IPS DF 6.9 (cell line): ENCODE data around the gene C17orf107.
"Not testable (repeated sequence)": the region's sequence is repeated elsewhere in the genome, so short reads cannot be mapped to it uniquely, and the experiment has no call there.

ENCODE experiments used
- DNase-seq: peaks from one replicate; pipeline ENCODE4 v3.0.0-alpha.2; 2013; ENCODE audit warnings: low read depth, low spot score
- H3K27ac ChIP-seq: one replicate; pipeline ENCODE4 v1.5.1; 2013; ENCODE audit warnings: low read length, control low read depth
- H3K27me3 ChIP-seq: 2 replicates; pipeline ENCODE4 v1.6.1; 2013; ENCODE audit warnings: mild to moderate bottlenecking, low read length; ENCODE audit not compliant: control insufficient read depth, insufficient read depth
- H3K36me3 ChIP-seq: 2 replicates; pipeline ENCODE4 v1.6.1; 2013; ENCODE audit warnings: low read length; ENCODE audit not compliant: control insufficient read depth, insufficient read depth
- H3K4me1 ChIP-seq: 2 replicates; pipeline ENCODE4 v1.6.1; 2013; ENCODE audit warnings: low read length; ENCODE audit not compliant: control insufficient read depth, insufficient read depth
- H3K4me3 ChIP-seq: 2 replicates; pipeline ENCODE4 v1.5.1; 2013; ENCODE audit warnings: mild to moderate bottlenecking, low read length
- H3K9me3 ChIP-seq: 2 replicates; pipeline ENCODE4 v1.6.1; 2013; ENCODE audit warnings: low read length, inconsistent platforms; ENCODE audit not compliant: control insufficient read depth, insufficient read depth
- WGBS: extraction: QIAGEN DNeasy Blood & Tissue Kit; methylation state at CpG from one replicate; pipeline ENCODE4 v1.1.7; 2013; ENCODE audit warnings: mixed read lengths, missing lambda C conversion rate; ENCODE audit not compliant: insufficient read length, insufficient coverage; 5-methylcytosine and 5-hydroxymethylcytosine counted together

Gene C17orf107

GRCh38 chr17:4914551-4914950 is 15.2 kb downstream of the C17orf107 start:
- not testable (repeated sequence) for H3K27me3 ChIP-seq, DNase-seq, H3K4me1 ChIP-seq, H3K27ac ChIP-seq, H3K9me3 ChIP-seq, H3K4me3 ChIP-seq, H3K36me3 ChIP-seq
- no CpG with 5 or more reads among the region's 4 CpGs for WGBS

- Histone ChIP-seq H3K36me3 (no peaks in the 10 kb centered on the region), H3K4me1 (no peaks in the 10 kb centered on the region), H3K9me3 (no peaks in the 10 kb centered on the region), H3K27ac (no peak overlapping the region), H3K4me3 (no peak overlapping the region), H3K27me3 (no peaks in the 10 kb centered on the region)
- WGBS = no CpG with 5 or more reads among the region's 8 CpGs
- DNase-seq = no peak
Observed at GRCh38 chr17:4919511-4920047, 20.2 kb downstream of the C17orf107 start.

- no peak overlapping the region for H3K4me3 ChIP-seq
- no peak for DNase-seq
- no peak overlapping the region for H3K27ac ChIP-seq
- H3K36me3 ChIP-seq = no peaks in the 10 kb centered on the region
- no peaks in the 10 kb centered on the region for H3K4me1 ChIP-seq
- H3K27me3 ChIP-seq = no peaks in the 10 kb centered on the region
- H3K9me3 ChIP-seq = no peaks in the 10 kb centered on the region
- no CpG with 5 or more reads among the region's 10 CpGs for WGBS
Observed at GRCh38 chr17:4920351-4921048, 21.2 kb downstream of the C17orf107 start.

GRCh38 chr17:4921320-4921719 is 22.0 kb downstream of the C17orf107 start:
- no peaks in the 10 kb centered on the region for H3K9me3 ChIP-seq
- H3K4me1 ChIP-seq = no peaks in the 10 kb centered on the region
- no peak overlapping the region for H3K27ac ChIP-seq
- WGBS = no CpG with 5 or more reads among the region's 4 CpGs
- no peaks in the 10 kb centered on the region for H3K27me3 ChIP-seq
- DNase-seq = no peak
- no peak overlapping the region for H3K4me3 ChIP-seq
- H3K36me3 ChIP-seq = no peaks in the 10 kb centered on the region

GRCh38 chr17:4926577-4927335 is 27.4 kb downstream of the C17orf107 start:
- not testable (repeated sequence) for H3K4me3 ChIP-seq, DNase-seq, H3K9me3 ChIP-seq, H3K27me3 ChIP-seq, H3K36me3 ChIP-seq, H3K27ac ChIP-seq, H3K4me1 ChIP-seq
- no CpG with 5 or more reads among the region's 24 CpGs for WGBS

- Histone ChIP-seq H3K4me1 (no peaks in the 10 kb centered on the region), H3K36me3 (0 out of 2 replicates have a peak, but pooled peaks cover 2% of the 10 kb centered on the region), H3K27ac (no peak overlapping the region), H3K9me3 (no peaks in the 10 kb centered on the region), H3K27me3 (no peaks in the 10 kb centered on the region), H3K4me3 (no peak overlapping the region)
- DNase-seq = no peak
- 100% methylated on average over 1 of the region's 18 CpGs for WGBS
Observed at GRCh38 chr17:4928881-4929280, 29.5 kb downstream of the C17orf107 start.

GRCh38 chr17:4931963-4932362 is 32.6 kb downstream of the C17orf107 start, which contains the start of gene GP1BA:
Gene GP1BA (plus strand): TSS chr17:4932277. CDS start chr17:4932605, 328 bp downstream.
- no peak for DNase-seq
- no CpG with 5 or more reads among the region's 14 CpGs for WGBS
- Histone ChIP-seq H3K27ac (no peak within 1 kb of the TSS), H3K4me1 (no peaks in the 10 kb centered on the region), H3K9me3 (no peaks in the 10 kb centered on the region), H3K36me3 (0 out of 2 replicates have a peak, but pooled peaks cover 2% of the 10 kb centered on the region), H3K27me3 (no peaks in the 10 kb centered on the region), H3K4me3 (no peak within 1 kb of the TSS)

- DNase-seq = no peak
- peaks cover 2% of the 10 kb centered on the region; the same call in 1 of the 2 replicates for H3K36me3 ChIP-seq
- H3K27me3 ChIP-seq = no peaks in the 10 kb centered on the region
- no peaks in the 10 kb centered on the region for H3K9me3 ChIP-seq
- no peaks in the 10 kb centered on the region for H3K4me1 ChIP-seq
- no peak overlapping the region for H3K4me3 ChIP-seq
- no peak overlapping the region for H3K27ac ChIP-seq
- no CpG with 5 or more reads among the region's 12 CpGs for WGBS
Observed at GRCh38 chr17:4932756-4933155, 33.4 kb downstream of the C17orf107 start.

- H3K4me1 ChIP-seq = peaks cover under 1% of the 10 kb centered on the region; the same call in 1 of the 2 replicates
- 100% methylated on average over 3 of the region's 16 CpGs for WGBS
- no peaks in the 10 kb centered on the region for H3K27me3 ChIP-seq
- H3K36me3 ChIP-seq = peaks cover 7% of the 10 kb centered on the region; the same call in 1 of the 2 replicates
- H3K4me3 ChIP-seq = no peak overlapping the region
- H3K9me3 ChIP-seq = no peaks in the 10 kb centered on the region
- no peak overlapping the region for H3K27ac ChIP-seq
- DNase-seq = no peak
Observed at GRCh38 chr17:4933646-4934045, 34.3 kb downstream of the C17orf107 start.

GRCh38 chr17:4934173-4934979 is 35.0 kb downstream of the C17orf107 start:
- Histone ChIP-seq H3K9me3 (no peaks in the 10 kb centered on the region), H3K36me3 (peaks cover 7% of the 10 kb centered on the region; the same call in 1 of the 2 replicates), H3K4me1 (peaks cover 6% of the 10 kb centered on the region), H3K4me3 (no peak overlapping the region), H3K27ac (no peak overlapping the region), H3K27me3 (no peaks in the 10 kb centered on the region)
- no peak for DNase-seq
- WGBS = no CpG with 5 or more reads among the region's 14 CpGs
